Measurements from ENCODE around the gene MACROD2.
"Not testable (repeated sequence)": the region's sequence is repeated elsewhere in the genome, so short reads cannot be mapped to it uniquely, and the experiment has no call there.

The MACROD2 gene

GRCh38 chr20:14991023-14991422 is 995.7 kb downstream of the MACROD2 start:
- no peak for DNase-seq (ENCODE audit: low read depth in 3 of 3)

GRCh38 chr20:14992153-14992552 is 996.8 kb downstream of the MACROD2 start:
- no peak for DNase-seq (ENCODE audit: low read depth in 3 of 3)

- DNase-seq (ENCODE audit: low read depth in 3 of 3) = no peak
These were observed 997.6 kb downstream of the MACROD2 start for GRCh38 chr20:14992961-14993360.

- no peak for DNase-seq (ENCODE audit: low read depth in 3 of 3)
These were observed 1001.8 kb downstream of the MACROD2 start for GRCh38 chr20:14996883-14997672.

- no peak for DNase-seq (ENCODE audit: low read depth in 3 of 3)
These were observed 1002.5 kb downstream of the MACROD2 start for GRCh38 chr20:14997791-14998190.

GRCh38 chr20:15005300-15005986 is 1010.1 kb downstream of the MACROD2 start:
- DNase-seq (ENCODE audit: low read depth in 3 of 3) = no peak

- DNase-seq (ENCODE audit: low read depth in 3 of 3) = no peak
These were observed 1016.3 kb downstream of the MACROD2 start for GRCh38 chr20:15011631-15012030.

GRCh38 chr20:15012566-15012965 is 1017.2 kb downstream of the MACROD2 start:
- DNase-seq (ENCODE audit: low read depth in 3 of 3) = no peak

- DNase-seq (ENCODE audit: low read depth in 3 of 3) = not testable (repeated sequence)
These were observed 1021.6 kb downstream of the MACROD2 start for GRCh38 chr20:15016875-15017274.

- no peak for DNase-seq (ENCODE audit: low read depth in 3 of 3)
These were observed 1023.6 kb downstream of the MACROD2 start for GRCh38 chr20:15018966-15019365.

GRCh38 chr20:15020845-15021244 is 1025.5 kb downstream of the MACROD2 start:
- no peak for DNase-seq (ENCODE audit: low read depth in 3 of 3)

GRCh38 chr20:15022921-15023320 is 1027.6 kb downstream of the MACROD2 start:
- DNase-seq (ENCODE audit: low read depth in 3 of 3) = no peak

- no peak for DNase-seq (ENCODE audit: low read depth in 3 of 3)
These were observed 1031.4 kb downstream of the MACROD2 start for GRCh38 chr20:15026759-15027158.

- no peak for DNase-seq (ENCODE audit: low read depth in 3 of 3)
These were observed 1035.5 kb downstream of the MACROD2 start for GRCh38 chr20:15030826-15031225.

GRCh38 chr20:15031546-15032351 is 1036.4 kb downstream of the MACROD2 start:
- DNase-seq (ENCODE audit: low read depth in 3 of 3) = no peak

GRCh38 chr20:15032352-15032622 is 1037.0 kb downstream of the MACROD2 start:
- no peak for DNase-seq (ENCODE audit: low read depth in 3 of 3)

- DNase-seq (ENCODE audit: low read depth in 3 of 3) = no peak
These were observed 1038.0 kb downstream of the MACROD2 start for GRCh38 chr20:15033269-15033668.

GRCh38 chr20:15033891-15034290 is 1038.6 kb downstream of the MACROD2 start:
- DNase-seq (ENCODE audit: low read depth in 3 of 3) = no peak

GRCh38 chr20:15036948-15037347 is 1041.6 kb downstream of the MACROD2 start:
- DNase-seq (ENCODE audit: low read depth in 3 of 3) = no peak

GRCh38 chr20:15039088-15039752 is 1043.9 kb downstream of the MACROD2 start:
- DNase-seq (ENCODE audit: low read depth in 3 of 3) = no peak

- no peak for DNase-seq (ENCODE audit: low read depth in 3 of 3)
These were observed 1047.4 kb downstream of the MACROD2 start for GRCh38 chr20:15042723-15043122.

- no peak for DNase-seq (ENCODE audit: low read depth in 3 of 3)
These were observed 1049.9 kb downstream of the MACROD2 start for GRCh38 chr20:15045246-15045645.

Data from stimulated activated CD4-positive, alpha-beta T cell treated with anti-CD3 and anti-CD28 coated beads, TNF-alpha, amount 100 ng/mL, for 48 hours (primary cell).